GM12878 (cell line): ENCODE results near the gene R3HDM1.

ENCODE experiments used
- BHLHE40 ChIP-seq, 2 experiments: fragments of 450-650 bp in 1 of 2; IDR thresholded peaks; 2 replicates each; pipeline ENCODE4 v1.6.1; 2011 to 2017; ENCODE audit warnings: low read depth in 2 of 2, borderline replicate concordance in 1 of 2, improper control_type of control experiment in 1 of 2, low read length in 1 of 2, mild to moderate bottlenecking in 1 of 2
- EP300 ChIP-seq, 2 experiments: fragments of 150-350 bp in 1 of 2; IDR thresholded peaks; 2 replicates each; pipeline ENCODE4 v1.6.1; 2011 to 2012; ENCODE audit warnings: low read depth in 2 of 2, low read length in 2 of 2, borderline replicate concordance in 1 of 2, improper control_type of control experiment in 1 of 2, inconsistent platforms in 1 of 2; ENCODE audit not compliant: control insufficient read depth in 1 of 2
- HCFC1 ChIP-seq: fragments of 150-350 bp; IDR thresholded peaks from 2 replicates; pipeline ENCODE4 v1.6.1; 2014; ENCODE audit warnings: low read length
- TCF12 ChIP-seq: IDR thresholded peaks from 2 replicates; pipeline ENCODE4 v1.6.1; 2011; ENCODE audit warnings: low read depth, mild to moderate bottlenecking, low read length
- TF ChIP-seq, protein P1 (sequence below): IDR thresholded peaks from 2 replicates; pipeline ENCODE4 v1.6.1; 2011; ENCODE audit warnings: low read depth, low read length, improper control_type of control experiment, borderline replicate concordance
- TF ChIP-seq, protein P2 (sequence below), 3 experiments: IDR thresholded peaks in 2 of 3; conservative IDR thresholded peaks in 1 of 3; 2 replicates each; pipeline ENCODE4 v1.5.1; 2011; ENCODE audit warnings: low read depth in 3 of 3, low read length in 3 of 3, mild to moderate bottlenecking in 3 of 3, control low read depth in 2 of 3, moderate library complexity in 2 of 3, inconsistent platforms in 1 of 3, mixed read lengths in 1 of 3; ENCODE audit not compliant: control insufficient read depth in 2 of 3, insufficient read depth in 1 of 3; ENCODE audit errors: extremely low read depth in 1 of 3
- TF ChIP-seq, protein P3 (sequence below): IDR thresholded peaks from 2 replicates; pipeline ENCODE4 v1.6.1; 2012; ENCODE audit warnings: mild to moderate bottlenecking, low read depth, low read length
- TF ChIP-seq, protein P4 (sequence below): IDR thresholded peaks from 2 replicates; pipeline ENCODE4 v1.6.1; 2012; ENCODE audit warnings: low read depth, low read length, improper control_type of control experiment

DNA sequence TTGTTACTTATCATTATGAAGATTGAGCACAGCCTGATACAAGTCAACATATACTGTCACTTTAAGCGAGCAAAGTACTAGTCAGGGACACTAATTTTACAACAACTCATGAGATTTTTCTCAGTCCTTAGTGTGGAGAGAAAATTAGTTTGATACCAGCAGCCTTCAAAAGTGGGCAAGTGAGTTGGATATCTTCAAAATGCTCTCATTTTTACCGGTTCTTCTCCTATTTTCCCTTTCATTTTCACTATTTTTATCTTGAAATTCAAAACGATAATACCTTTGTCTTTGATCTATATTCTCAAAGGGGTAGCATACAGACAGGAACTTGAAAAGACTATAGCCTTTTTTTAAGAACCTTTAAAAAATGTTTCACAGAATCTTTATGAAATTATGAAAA, 158.4 kb downstream of the R3HDM1 start:
- no peak for TF ChIP-seq EP300 (IDR thresholded peaks at IDR 0.05; ENCODE audit: borderline replicate concordance in 1 of 2, control insufficient read depth in 1 of 2, low read depth in 2 of 2, low read length in 2 of 2)
- TF ChIP-seq, protein P1, sequence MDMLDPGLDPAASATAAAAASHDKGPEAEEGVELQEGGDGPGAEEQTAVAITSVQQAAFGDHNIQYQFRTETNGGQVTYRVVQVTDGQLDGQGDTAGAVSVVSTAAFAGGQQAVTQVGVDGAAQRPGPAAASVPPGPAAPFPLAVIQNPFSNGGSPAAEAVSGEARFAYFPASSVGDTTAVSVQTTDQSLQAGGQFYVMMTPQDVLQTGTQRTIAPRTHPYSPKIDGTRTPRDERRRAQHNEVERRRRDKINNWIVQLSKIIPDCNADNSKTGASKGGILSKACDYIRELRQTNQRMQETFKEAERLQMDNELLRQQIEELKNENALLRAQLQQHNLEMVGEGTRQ, result no peak
- TF ChIP-seq, protein P2, sequence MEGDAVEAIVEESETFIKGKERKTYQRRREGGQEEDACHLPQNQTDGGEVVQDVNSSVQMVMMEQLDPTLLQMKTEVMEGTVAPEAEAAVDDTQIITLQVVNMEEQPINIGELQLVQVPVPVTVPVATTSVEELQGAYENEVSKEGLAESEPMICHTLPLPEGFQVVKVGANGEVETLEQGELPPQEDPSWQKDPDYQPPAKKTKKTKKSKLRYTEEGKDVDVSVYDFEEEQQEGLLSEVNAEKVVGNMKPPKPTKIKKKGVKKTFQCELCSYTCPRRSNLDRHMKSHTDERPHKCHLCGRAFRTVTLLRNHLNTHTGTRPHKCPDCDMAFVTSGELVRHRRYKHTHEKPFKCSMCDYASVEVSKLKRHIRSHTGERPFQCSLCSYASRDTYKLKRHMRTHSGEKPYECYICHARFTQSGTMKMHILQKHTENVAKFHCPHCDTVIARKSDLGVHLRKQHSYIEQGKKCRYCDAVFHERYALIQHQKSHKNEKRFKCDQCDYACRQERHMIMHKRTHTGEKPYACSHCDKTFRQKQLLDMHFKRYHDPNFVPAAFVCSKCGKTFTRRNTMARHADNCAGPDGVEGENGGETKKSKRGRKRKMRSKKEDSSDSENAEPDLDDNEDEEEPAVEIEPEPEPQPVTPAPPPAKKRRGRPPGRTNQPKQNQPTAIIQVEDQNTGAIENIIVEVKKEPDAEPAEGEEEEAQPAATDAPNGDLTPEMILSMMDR (IDR thresholded peaks at IDR 0.05 in 2 of 3, conservative IDR thresholded peaks at IDR 0.05 in 1 of 3; ENCODE audit: control insufficient read depth in 2 of 3, extremely low read depth in 1 of 3, insufficient read depth in 1 of 3, low read depth in 3 of 3, low read length in 3 of 3), result no peak
- TF ChIP-seq, protein P3, sequence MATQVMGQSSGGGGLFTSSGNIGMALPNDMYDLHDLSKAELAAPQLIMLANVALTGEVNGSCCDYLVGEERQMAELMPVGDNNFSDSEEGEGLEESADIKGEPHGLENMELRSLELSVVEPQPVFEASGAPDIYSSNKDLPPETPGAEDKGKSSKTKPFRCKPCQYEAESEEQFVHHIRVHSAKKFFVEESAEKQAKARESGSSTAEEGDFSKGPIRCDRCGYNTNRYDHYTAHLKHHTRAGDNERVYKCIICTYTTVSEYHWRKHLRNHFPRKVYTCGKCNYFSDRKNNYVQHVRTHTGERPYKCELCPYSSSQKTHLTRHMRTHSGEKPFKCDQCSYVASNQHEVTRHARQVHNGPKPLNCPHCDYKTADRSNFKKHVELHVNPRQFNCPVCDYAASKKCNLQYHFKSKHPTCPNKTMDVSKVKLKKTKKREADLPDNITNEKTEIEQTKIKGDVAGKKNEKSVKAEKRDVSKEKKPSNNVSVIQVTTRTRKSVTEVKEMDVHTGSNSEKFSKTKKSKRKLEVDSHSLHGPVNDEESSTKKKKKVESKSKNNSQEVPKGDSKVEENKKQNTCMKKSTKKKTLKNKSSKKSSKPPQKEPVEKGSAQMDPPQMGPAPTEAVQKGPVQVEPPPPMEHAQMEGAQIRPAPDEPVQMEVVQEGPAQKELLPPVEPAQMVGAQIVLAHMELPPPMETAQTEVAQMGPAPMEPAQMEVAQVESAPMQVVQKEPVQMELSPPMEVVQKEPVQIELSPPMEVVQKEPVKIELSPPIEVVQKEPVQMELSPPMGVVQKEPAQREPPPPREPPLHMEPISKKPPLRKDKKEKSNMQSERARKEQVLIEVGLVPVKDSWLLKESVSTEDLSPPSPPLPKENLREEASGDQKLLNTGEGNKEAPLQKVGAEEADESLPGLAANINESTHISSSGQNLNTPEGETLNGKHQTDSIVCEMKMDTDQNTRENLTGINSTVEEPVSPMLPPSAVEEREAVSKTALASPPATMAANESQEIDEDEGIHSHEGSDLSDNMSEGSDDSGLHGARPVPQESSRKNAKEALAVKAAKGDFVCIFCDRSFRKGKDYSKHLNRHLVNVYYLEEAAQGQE, result no peak
- TF ChIP-seq BHLHE40 (IDR thresholded peaks at IDR 0.05; ENCODE audit: borderline replicate concordance in 1 of 2, low read depth in 2 of 2, low read length in 1 of 2), result no peak
- TF ChIP-seq, protein P4, sequence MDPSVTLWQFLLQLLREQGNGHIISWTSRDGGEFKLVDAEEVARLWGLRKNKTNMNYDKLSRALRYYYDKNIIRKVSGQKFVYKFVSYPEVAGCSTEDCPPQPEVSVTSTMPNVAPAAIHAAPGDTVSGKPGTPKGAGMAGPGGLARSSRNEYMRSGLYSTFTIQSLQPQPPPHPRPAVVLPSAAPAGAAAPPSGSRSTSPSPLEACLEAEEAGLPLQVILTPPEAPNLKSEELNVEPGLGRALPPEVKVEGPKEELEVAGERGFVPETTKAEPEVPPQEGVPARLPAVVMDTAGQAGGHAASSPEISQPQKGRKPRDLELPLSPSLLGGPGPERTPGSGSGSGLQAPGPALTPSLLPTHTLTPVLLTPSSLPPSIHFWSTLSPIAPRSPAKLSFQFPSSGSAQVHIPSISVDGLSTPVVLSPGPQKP, result no peak
- no peak for TF ChIP-seq TCF12
- no peak for TF ChIP-seq HCFC1
